Central memory CD4-positive, alpha-beta T cell (primary cell): Measurements from ENCODE around the gene TSPEAR.
"Not testable (repeated sequence)": the region's sequence is repeated elsewhere in the genome, so short reads cannot be mapped to it uniquely, and the experiment has no call there.

ENCODE experiments used
- DNase-seq: peaks from one replicate; pipeline ENCODE4 v3.0.0; 2022

TSPEAR gene

GRCh38 chr21:44701541-44701940 is 9.8 kb downstream of the TSPEAR start:
- DNase-seq = no peak

DNA sequence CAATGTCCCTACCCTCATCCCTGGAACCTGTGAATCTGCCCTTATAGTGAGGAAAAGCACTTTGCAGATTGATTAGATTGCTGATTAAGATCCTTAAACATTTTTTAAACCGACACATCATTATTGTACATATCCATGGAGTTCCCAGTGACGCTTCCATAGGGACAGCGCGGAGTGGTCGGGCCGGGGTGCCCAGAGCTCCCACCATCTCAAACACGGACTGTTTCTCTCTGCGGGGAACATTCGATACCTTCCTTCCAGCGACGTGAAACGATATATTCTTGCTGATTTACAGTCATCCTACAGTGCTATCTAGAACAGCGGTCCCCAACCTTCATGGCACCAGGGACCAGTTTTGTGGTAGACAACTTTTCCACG is 10.4 kb downstream of the TSPEAR start:
- no peak for DNase-seq

- DNase-seq = no peak
Observed at GRCh38 chr21:44700101-44701022, 11.0 kb downstream of the TSPEAR start.

DNA sequence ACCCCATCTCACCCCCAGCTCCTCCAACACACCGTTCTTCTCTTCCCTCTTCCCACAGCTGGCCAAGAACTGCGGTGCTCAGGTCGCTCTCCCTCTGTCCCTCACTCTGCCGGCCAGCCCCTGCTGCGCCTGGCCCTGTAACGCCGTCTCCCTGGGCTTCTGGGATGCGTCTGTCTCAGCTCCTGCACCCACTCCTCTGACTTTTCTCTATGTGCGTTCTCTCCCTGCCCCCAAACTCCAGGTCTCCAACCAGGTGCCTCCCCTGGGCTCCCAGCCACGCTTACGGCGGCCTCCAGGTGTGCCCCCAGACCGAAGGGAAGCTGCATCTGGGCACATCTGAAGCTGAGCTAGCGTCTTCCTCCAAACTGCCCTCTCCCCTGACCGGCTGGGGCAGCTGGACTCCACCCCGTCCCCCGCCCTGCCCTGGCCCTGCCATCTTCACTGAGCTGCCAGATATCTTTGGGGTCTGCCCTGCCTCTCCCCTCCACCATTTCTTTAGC is 11.8 kb downstream of the TSPEAR start:
- no peak for DNase-seq

GRCh38 chr21:44697811-44698734 is 13.3 kb downstream of the TSPEAR start:
- no peak for DNase-seq

GRCh38 chr21:44697172-44697810 is 14.1 kb downstream of the TSPEAR start, which contains the start of gene KRTAP10-12:
TSS of gene KRTAP10-12 (plus strand) at chr21:44697172. CDS start at chr21:44697202, 30 bp downstream.
- DNase-seq = not testable (repeated sequence)

DNA sequence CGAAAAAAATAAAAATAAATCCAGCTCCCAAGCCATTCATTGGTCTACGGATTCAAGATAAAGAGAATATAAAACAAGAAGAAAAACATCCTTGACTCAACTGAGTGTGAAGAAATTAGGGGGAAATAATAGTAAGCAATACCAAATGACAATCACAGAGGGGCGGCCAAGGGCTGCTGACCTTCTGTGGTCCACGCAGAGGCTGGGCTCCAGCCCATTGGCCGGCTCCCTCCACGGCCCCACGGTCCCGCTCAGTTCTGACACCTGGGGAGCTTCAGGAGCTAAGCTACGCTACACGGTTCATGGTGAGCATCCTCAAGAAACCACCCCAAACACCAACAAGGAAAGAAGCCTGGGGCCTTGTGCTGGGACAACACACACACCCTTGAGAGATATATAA is 14.8 kb downstream of the TSPEAR start:
- no peak for DNase-seq

- DNase-seq = no peak
Observed at GRCh38 chr21:44695641-44696040, 15.7 kb downstream of the TSPEAR start.

- DNase-seq = no peak
Observed at GRCh38 chr21:44695184-44695583, 16.2 kb downstream of the TSPEAR start.

- DNase-seq = no peak
Observed at GRCh38 chr21:44694776-44695175, 16.6 kb downstream of the TSPEAR start.

DNA sequence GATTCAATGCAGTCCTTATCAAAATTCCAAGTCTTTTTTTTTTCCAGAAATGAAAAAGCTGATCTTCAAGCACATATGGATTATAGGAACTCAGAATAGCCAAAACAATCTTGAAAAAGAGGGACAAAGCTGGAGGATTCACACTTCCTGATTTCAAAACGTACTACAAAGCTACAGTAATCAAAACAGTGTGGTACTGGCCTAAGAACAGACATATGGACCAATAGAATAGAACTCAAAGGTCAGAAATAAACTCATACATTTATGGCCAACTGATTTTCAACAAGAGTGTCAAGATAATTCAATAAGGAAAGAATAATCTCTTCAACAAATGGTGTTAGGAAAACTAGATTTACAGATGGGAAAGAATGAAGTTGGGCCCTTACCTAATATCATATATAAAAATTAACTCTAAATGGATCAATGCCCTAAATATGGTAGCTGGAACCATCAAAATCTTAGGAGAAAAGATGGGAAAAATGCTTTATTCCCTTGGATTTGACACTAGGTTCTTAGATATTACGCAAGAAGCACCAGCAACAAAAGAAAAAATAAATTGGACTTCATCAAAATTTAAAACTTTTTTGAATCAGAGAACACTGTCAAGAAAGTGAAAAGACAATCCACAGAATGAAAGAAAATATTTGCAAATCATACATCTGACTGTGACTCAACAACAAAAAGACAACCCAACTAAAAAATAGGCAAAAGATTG is 18.4 kb downstream of the TSPEAR start:
- no peak for DNase-seq

DNA sequence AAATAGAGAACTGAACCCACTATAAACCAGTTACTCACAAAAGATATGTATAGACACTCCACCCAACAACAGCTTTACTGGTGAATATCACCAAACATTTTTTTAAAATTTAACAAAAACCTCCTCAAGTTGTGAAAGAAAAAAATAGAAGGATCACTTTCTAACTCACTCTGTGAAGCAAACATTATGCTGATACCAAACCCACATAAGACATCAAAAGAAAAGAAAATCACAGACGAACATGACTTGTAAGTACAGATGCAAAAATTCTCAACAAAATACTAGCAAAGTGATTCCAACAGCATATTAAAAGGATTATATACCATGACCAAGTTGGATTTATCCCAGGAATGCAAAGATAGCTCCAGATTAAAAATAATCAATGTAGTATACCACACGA is 19.7 kb downstream of the TSPEAR start:
- DNase-seq = no peak

GRCh38 chr21:44689740-44690139 is 21.6 kb downstream of the TSPEAR start:
- DNase-seq = not testable (repeated sequence)

GRCh38 chr21:44687671-44688070 is 23.7 kb downstream of the TSPEAR start:
- DNase-seq = no peak

DNA sequence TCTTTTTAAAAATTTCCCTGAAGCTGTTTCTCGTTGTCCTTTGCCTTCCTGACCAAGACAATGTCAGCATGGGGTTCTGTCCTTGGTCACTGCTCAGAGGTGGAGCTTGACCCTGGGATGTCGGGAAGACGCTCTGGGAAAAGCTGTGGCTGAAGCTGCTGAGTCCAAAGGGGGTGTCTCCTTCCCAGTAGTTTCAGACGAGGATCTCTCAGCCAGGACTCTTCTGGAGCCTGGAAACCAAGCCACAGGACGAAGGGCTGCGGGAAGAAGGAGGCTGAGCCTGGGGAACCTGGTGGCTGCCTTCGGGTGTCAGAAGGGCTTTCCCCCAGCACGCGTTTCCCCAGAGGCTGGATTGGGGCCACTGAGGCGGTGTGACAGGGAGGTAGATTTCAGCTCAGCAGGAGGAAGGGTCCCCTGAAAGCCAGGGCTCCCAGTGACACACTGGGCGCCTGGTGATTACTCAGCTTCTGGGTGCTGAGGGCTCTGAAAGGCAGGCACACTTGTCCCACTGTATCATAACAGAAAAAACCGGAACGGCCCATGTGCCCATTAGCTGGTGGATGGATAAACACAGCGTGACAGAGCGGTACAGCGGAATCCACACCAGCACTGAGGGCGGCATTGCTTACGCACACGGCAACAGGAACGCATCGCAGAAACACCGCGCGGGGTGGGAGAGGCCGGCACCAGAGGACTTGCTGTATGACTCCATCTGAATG is 24.4 kb downstream of the TSPEAR start:
- no peak for DNase-seq

- no peak for DNase-seq
Observed at GRCh38 chr21:44686000-44686781, 25.2 kb downstream of the TSPEAR start.

DNA sequence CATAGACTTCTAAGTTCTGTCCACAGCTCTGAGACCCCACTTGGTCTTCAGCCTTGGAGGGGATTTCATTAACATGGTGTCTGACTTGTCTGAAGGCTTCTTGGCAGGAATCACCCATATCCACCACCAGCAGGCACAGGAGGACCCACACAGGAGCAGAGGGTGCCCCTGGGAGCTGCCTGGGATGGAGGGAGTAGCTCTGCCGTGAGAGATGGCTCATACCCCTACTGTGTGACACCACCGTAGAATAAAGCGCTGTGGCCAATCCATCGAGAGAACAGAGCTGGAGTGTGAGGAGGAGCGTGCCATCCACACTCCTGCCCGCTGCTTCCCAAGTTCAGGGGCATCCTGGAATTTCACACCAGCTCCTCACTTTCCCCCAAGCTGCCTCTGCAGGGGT is 26.3 kb downstream of the TSPEAR start:
- not testable (repeated sequence) for DNase-seq

DNA sequence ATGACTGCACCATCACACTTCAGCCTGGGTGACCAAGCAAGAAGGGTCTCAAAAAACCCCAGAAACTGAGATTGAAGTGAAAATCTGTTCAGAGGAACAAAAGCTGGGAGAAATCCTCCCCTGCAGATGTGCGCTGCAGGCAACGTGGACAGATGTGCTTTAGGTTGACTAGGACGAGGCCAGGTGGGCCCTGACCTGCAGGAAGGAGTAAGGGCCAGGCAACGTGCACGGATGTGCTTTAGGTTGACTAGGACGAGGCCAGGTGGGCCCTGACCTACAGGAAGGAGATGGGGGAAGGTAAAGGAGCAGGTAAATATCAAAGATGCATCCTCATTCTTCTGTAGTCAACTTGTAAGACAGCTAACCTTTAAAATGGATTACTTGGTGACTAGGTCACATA is 26.9 kb downstream of the TSPEAR start:
- no peak for DNase-seq

DNA sequence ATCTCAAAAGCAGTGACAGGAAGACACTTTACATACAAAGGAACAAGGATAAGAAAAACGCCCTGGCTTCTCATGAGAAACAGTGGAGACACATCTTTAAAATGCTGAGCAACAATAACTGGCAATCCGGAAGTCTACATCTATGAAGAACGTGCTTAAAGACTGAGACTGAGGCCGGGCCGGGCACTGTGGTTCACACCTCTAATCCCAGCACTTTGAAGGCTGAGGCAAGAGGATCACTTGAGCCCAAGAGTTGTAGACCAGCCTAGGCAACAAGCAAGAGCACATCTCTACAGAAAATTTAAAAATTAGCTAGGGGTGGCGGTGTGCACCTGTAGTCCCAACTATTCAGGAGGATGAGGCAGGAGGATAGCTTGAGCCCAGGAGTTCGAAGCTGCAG is 27.3 kb downstream of the TSPEAR start:
- no peak for DNase-seq

- no peak for DNase-seq
Observed at GRCh38 chr21:44682580-44683151, 28.7 kb downstream of the TSPEAR start.
